ENCODE results near the gene ARL15. TPM values are rescaled to one million over a fixed set of nuclear protein-coding genes. Genes with fewer than 3 reads are reported as not detected.

ARL15 gene
- total RNA-seq, 2 experiments from 2014 or later = 10.6 to 12.3 TPM

DNA sequence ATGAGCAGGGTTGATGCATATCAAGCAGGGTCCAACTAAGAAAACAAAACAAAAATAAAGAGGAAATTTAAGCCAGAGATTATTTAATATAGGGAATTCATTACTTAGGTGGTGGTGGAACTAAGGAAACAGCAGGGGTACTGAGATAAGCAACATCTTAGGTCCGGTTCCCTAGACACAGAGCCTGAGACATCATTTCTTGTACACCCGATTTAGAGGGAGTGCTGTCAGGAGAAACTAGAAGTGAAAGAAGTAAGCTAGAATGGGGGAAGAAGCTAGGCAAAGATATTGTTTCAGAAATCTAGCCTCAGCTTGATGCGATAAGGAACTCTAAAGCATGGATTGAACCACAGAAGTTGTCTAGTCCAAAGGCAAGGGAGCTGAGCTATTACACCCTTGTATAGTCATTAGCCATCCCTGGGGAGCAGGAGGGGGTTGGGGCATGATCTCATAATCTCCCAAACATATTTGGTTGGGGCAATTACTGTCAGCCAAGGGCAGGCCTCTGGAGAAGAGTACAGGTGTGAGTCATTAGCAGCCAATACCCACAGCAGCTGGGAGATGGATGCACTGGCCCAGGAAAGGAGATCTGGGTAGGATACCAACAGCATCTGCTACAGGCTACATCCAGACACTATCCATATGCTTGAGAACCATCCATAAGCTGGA, 194.5 kb downstream of the ARL15 start:
- no peak for ATAC-seq
- ChIA-PET POLR2A (no interaction called here), CTCF (no interaction called here)
- no peaks in the 10 kb centered on the region for H3K4me1 Mint-ChIP-seq (ENCODE audit: low read depth)
- H3K36me3 Mint-ChIP-seq (ENCODE audit: low read depth) = no peaks in the 10 kb centered on the region
- DNase-seq = no peak
- H3K4me3 Mint-ChIP-seq = no peak overlapping the region
- H3K27me3 Mint-ChIP-seq (ENCODE audit: low read depth) = no peaks in the 10 kb centered on the region
- H3K27ac Mint-ChIP-seq = no peak overlapping the region
- H3K9me3 Mint-ChIP-seq (ENCODE audit: insufficient read depth) = no peaks in the 10 kb centered on the region

DNA sequence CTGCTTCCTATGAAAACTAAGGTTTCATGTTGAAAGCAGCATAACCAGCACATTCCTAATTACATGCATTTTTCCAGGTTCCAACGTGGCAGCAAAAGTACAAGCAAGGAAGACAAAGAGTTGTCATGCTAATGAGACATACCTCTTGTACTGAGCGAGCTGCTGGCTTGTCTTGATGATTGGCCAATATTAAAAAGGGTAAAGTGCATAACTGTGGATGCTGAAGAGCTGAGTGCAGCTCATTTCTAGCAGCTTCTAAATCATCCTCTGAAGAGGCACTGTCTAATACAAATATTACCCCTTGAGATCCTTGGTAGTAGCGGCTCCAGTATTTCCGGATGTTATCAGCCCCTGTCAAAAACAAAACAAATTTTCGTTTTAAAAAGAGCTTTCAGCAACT, 197.3 kb downstream of the ARL15 start:
- H3K36me3 Mint-ChIP-seq (ENCODE audit: low read depth) = no peaks in the 10 kb centered on the region
- H3K9me3 Mint-ChIP-seq (ENCODE audit: insufficient read depth) = no peaks in the 10 kb centered on the region
- no peak overlapping the region for H3K4me3 Mint-ChIP-seq
- H3K27ac Mint-ChIP-seq = no peak overlapping the region
- ChIA-PET POLR2A (no interaction called here), CTCF (no interaction called here)
- no peaks in the 10 kb centered on the region for H3K4me1 Mint-ChIP-seq (ENCODE audit: low read depth)
- ATAC-seq (no peak), DNase-seq (no peak)
- H3K27me3 Mint-ChIP-seq (ENCODE audit: low read depth) = no peaks in the 10 kb centered on the region

DNA sequence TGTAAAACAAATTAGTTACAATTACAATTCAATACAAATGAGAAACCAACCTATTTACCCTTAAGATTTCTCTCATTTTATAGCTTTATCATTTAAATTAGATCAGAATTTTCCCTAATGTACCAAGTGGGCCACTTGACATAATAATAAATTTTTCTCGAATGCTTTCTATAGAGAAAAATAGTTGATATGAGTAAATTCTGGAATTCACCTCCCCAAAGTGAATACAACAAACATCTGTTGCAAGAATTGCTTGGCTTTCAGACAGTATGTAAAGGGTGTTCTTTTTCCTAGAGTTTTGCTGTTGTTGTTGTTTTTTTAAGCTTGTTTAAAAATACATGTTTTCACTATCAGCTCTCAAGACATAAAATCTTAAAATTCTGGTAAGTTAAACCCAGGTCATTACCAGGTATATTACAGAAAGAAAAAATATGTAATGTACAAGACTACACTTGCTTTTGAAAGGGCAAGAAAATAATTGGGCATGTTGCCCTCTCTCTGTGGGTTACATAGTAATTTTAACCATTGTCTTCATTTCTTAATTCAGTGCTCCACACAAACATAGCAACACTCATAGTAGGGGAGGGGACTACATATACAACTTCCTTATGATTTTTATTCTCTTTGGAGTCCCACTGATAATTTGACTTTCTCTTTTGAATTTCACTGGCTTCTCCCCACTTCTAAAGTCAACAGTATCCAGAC, 200.6 kb downstream of the ARL15 start:
- no peak for DNase-seq
- Mint-ChIP-seq H3K9me3 (ENCODE audit: insufficient read depth) (no peaks in the 10 kb centered on the region), H3K4me1 (ENCODE audit: low read depth) (no peaks in the 10 kb centered on the region), H3K36me3 (ENCODE audit: low read depth) (no peaks in the 10 kb centered on the region), H3K27me3 (ENCODE audit: low read depth) (no peaks in the 10 kb centered on the region), H3K4me3 (no peak overlapping the region), H3K27ac (no peak overlapping the region)
- POLR2A ChIA-PET = no interaction called here
- no peak for ATAC-seq
- CTCF ChIA-PET = no interaction called here

DNA sequence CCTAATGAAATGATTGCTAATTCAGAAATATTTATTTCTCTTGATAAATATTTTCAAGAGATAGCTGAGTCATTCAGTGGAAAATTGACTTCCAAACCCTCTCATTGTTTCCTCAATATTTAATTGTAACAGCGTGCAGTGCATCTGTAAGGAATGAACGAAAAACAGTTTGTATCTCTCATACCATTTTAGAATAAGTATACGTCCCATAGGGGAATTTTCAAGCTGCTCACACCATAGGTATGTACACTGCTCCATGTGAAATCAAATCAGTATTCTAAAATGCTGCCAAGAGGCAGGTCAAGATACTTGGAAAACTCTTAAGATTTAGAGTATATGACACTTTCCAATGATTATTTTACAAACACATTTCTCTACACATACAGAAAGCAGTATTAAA, 202.2 kb downstream of the ARL15 start:
- Mint-ChIP-seq H3K4me1 (ENCODE audit: low read depth) (no peaks in the 10 kb centered on the region), H3K27me3 (ENCODE audit: low read depth) (no peaks in the 10 kb centered on the region), H3K4me3 (no peak overlapping the region), H3K36me3 (ENCODE audit: low read depth) (no peaks in the 10 kb centered on the region), H3K9me3 (ENCODE audit: insufficient read depth) (no peaks in the 10 kb centered on the region), H3K27ac (no peak overlapping the region)
- ATAC-seq = no peak
- CTCF ChIA-PET = no interaction called here
- POLR2A ChIA-PET = no interaction called here
- DNase-seq = no peak

DNA sequence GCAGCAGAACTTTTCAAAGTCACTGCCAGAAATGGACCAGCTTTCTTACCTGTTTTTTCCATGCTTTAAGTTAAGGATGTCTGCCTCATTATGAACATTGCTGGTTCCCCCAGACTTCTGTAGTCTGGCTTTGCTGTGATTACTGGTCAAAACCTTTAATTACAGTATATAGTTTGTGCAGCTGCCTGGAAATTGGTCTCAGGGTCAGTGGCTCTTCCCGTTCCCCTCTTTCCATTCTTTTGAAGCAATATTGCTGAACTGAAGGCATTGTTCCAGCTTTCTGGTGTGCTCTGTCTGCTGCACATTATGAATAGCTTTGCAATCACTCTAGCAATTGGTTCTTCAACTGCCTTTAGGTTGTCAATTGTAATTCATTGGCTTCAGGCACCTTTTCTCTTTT, 206.5 kb downstream of the ARL15 start:
- DNase-seq (no peak), ATAC-seq (no peak)
- no peaks in the 10 kb centered on the region for H3K9me3 Mint-ChIP-seq (ENCODE audit: insufficient read depth)
- POLR2A ChIA-PET = no interaction called here
- no peaks in the 10 kb centered on the region for H3K4me1 Mint-ChIP-seq (ENCODE audit: low read depth)
- CTCF ChIA-PET = no interaction called here
- H3K27ac Mint-ChIP-seq = no peak overlapping the region
- H3K36me3 Mint-ChIP-seq (ENCODE audit: low read depth) = no peaks in the 10 kb centered on the region
- no peaks in the 10 kb centered on the region for H3K27me3 Mint-ChIP-seq (ENCODE audit: low read depth)
- no peak overlapping the region for H3K4me3 Mint-ChIP-seq

- DNase-seq (no peak), ATAC-seq (no peak)
- Mint-ChIP-seq H3K27ac (no peak overlapping the region), H3K4me3 (no peak overlapping the region), H3K4me1 (ENCODE audit: low read depth) (no peaks in the 10 kb centered on the region), H3K27me3 (ENCODE audit: low read depth) (no peaks in the 10 kb centered on the region), H3K36me3 (ENCODE audit: low read depth) (no peaks in the 10 kb centered on the region), H3K9me3 (ENCODE audit: insufficient read depth) (no peaks in the 10 kb centered on the region)
- POLR2A ChIA-PET = no interaction called here
- CTCF ChIA-PET = no interaction called here
These were observed 212.1 kb downstream of the ARL15 start for GRCh38 chr5:54098267-54098666.

DNA sequence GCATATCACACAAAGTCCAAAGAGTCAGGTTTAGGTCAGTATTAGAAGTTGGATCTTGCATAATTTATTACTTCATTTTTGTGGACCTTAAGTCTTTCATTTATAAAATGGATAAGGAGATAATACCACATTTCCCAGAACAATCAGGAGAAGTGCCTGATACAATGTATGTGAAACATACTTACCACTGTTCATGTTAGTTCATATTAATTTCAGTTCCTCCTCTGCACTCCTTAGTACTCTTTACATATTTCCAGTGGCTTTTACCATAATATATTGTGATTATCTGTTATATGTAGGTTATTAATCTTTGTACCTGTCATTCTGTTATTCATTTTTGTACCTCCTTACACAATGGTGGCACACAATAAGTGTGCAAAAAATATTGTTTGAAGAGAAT, 214.4 kb downstream of the ARL15 start:
- no peak for DNase-seq
- H3K9me3 Mint-ChIP-seq (ENCODE audit: insufficient read depth) = no peaks in the 10 kb centered on the region
- ChIA-PET POLR2A (no interaction called here), CTCF (no interaction called here)
- no peaks in the 10 kb centered on the region for H3K27me3 Mint-ChIP-seq (ENCODE audit: low read depth)
- no peak for ATAC-seq
- H3K27ac Mint-ChIP-seq = no peak overlapping the region
- no peak overlapping the region for H3K4me3 Mint-ChIP-seq
- no peaks in the 10 kb centered on the region for H3K36me3 Mint-ChIP-seq (ENCODE audit: low read depth)
- H3K4me1 Mint-ChIP-seq (ENCODE audit: low read depth) = no peaks in the 10 kb centered on the region

- H3K9me3 Mint-ChIP-seq (ENCODE audit: insufficient read depth) = no peaks in the 10 kb centered on the region
- CTCF ChIA-PET = no interaction called here
- no peak overlapping the region for H3K4me3 Mint-ChIP-seq
- POLR2A ChIA-PET = no interaction called here
- no peak overlapping the region for H3K27ac Mint-ChIP-seq
- no peaks in the 10 kb centered on the region for H3K36me3 Mint-ChIP-seq (ENCODE audit: low read depth)
- H3K4me1 Mint-ChIP-seq (ENCODE audit: low read depth) = no peaks in the 10 kb centered on the region
- ATAC-seq (no peak), DNase-seq (no peak)
- no peaks in the 10 kb centered on the region for H3K27me3 Mint-ChIP-seq (ENCODE audit: low read depth)
These were observed 215.7 kb downstream of the ARL15 start for GRCh38 chr5:54094706-54095105.

- POLR2A ChIA-PET = no interaction called here
- Mint-ChIP-seq H3K27me3 (ENCODE audit: low read depth) (no peaks in the 10 kb centered on the region), H3K9me3 (ENCODE audit: insufficient read depth) (no peaks in the 10 kb centered on the region), H3K36me3 (ENCODE audit: low read depth) (no peaks in the 10 kb centered on the region), H3K27ac (no peak overlapping the region), H3K4me1 (ENCODE audit: low read depth) (no peaks in the 10 kb centered on the region), H3K4me3 (no peak overlapping the region)
- no peak for DNase-seq
- CTCF ChIA-PET = no interaction called here
- ATAC-seq = no peak
These were observed 216.5 kb downstream of the ARL15 start for GRCh38 chr5:54093861-54094260.

DNA sequence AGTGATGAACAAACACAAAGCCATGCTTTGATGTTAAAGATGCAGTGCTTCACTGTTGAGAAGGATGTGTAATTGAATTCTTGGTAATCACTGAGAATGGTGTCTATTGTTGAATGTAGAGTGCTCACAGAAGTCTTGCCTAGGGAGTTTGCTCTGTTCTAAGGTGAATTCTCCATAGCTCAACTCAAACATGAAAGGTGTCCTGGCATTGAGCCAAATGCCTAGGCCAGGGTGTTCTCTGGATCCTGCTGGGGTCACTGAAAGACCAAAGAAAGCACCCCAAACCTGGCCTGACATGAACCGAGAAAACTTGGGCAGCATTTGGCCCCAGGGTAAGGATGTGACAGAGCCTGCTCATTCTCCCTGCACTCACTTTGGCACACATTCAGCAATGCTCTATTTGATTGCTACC, 217.3 kb downstream of the ARL15 start:
- ChIA-PET CTCF (no interaction called here), POLR2A (no interaction called here)
- no peaks in the 10 kb centered on the region for H3K4me1 Mint-ChIP-seq (ENCODE audit: low read depth)
- DNase-seq (no peak), ATAC-seq (no peak)
- no peaks in the 10 kb centered on the region for H3K36me3 Mint-ChIP-seq (ENCODE audit: low read depth)
- H3K4me3 Mint-ChIP-seq = no peak overlapping the region
- no peak overlapping the region for H3K27ac Mint-ChIP-seq
- H3K27me3 Mint-ChIP-seq (ENCODE audit: low read depth) = no peaks in the 10 kb centered on the region
- no peaks in the 10 kb centered on the region for H3K9me3 Mint-ChIP-seq (ENCODE audit: insufficient read depth)

DNA sequence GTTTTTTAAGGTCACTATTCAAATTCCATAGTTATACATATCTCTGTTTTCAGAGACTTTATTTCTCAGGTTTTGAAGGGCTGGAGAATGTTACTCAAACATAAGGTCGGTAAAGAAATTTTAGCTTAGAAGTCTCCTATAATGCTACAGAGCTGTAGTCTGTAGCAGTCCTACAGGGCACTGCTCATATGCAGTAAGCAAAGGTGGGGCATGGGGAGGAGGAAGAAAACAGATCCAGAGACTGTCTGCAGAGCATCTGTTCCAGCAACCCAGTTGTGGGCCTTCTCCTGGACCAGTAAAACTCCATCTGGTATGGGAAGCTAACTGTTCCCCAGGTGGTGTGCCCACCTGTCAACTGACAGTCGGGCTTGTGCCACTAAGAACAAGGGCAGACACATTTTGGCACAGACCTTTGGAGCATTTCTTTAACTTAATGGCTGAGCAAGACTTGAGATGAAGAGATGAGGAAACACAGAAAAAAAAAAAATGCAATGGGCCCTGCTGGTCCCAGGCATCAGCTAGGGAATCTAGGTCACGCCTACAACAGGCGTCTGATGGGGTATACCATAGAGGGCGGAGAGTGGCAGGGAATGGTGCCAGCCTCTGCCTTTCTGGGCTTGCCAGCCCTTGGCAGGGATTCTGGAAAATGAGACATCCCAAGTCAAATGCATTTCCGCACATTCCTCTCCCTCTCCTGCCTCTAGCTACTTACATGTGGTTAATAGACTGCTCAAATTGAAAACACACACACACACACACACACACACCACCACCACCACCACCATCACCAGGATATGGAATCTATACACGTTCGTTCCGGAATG, 218.9 kb downstream of the ARL15 start:
- ATAC-seq = no peak
- Mint-ChIP-seq H3K36me3 (ENCODE audit: low read depth) (no peaks in the 10 kb centered on the region), H3K4me3 (no peak overlapping the region), H3K27ac (no peak overlapping the region), H3K27me3 (ENCODE audit: low read depth) (no peaks in the 10 kb centered on the region), H3K9me3 (ENCODE audit: insufficient read depth) (no peaks in the 10 kb centered on the region), H3K4me1 (ENCODE audit: low read depth) (peaks cover 8% of the 10 kb centered on the region)
- CTCF ChIA-PET = no interaction called here
- POLR2A ChIA-PET = no interaction called here
- no peak for DNase-seq

- peaks cover 8% of the 10 kb centered on the region for H3K4me1 Mint-ChIP-seq (ENCODE audit: low read depth)
- POLR2A ChIA-PET = no interaction called here
- no peaks in the 10 kb centered on the region for H3K36me3 Mint-ChIP-seq (ENCODE audit: low read depth)
- no peak overlapping the region for H3K27ac Mint-ChIP-seq
- no peaks in the 10 kb centered on the region for H3K9me3 Mint-ChIP-seq (ENCODE audit: insufficient read depth)
- ATAC-seq (no peak), DNase-seq (no peak)
- H3K4me3 Mint-ChIP-seq = no peak overlapping the region
- CTCF ChIA-PET = no interaction called here
- H3K27me3 Mint-ChIP-seq (ENCODE audit: low read depth) = no peaks in the 10 kb centered on the region
These were observed 219.8 kb downstream of the ARL15 start for GRCh38 chr5:54090495-54091120.
